Stimulated activated naive CD8-positive, alpha-beta T cell treated with anti-CD3 and anti-CD28 coated beads, Interleukin-15, Interleukin-2, amounts not matched to agents 100 ng/mL and 50 ng/mL, for 24 hours (primary cell): ENCODE measurements around the gene ARF4.
A peak's percentile ranks its signal among the peaks of the same experiment; 100 is the strongest.

Experiments
- H3K27ac Mint-ChIP-seq: one replicate; pipeline ENCODE4 v1.8.0; 2021; ENCODE audit warnings: mild to moderate bottlenecking, mixed read lengths
- H3K27me3 Mint-ChIP-seq: one replicate; pipeline ENCODE4 v1.8.0; 2021; ENCODE audit warnings: mixed read lengths
- H3K36me3 Mint-ChIP-seq: one replicate; pipeline ENCODE4 v1.8.0; 2021; ENCODE audit warnings: low read depth, mixed read lengths
- H3K4me1 Mint-ChIP-seq: one replicate; pipeline ENCODE4 v1.8.0; 2021; ENCODE audit warnings: low read depth, mixed read lengths
- H3K4me3 Mint-ChIP-seq: one replicate; pipeline ENCODE4 v1.8.0; 2021; ENCODE audit warnings: mild to moderate bottlenecking, mixed read lengths
- H3K9me3 Mint-ChIP-seq: one replicate; pipeline ENCODE4 v1.8.0; 2021; ENCODE audit warnings: mixed read lengths

Gene ARF4

DNA sequence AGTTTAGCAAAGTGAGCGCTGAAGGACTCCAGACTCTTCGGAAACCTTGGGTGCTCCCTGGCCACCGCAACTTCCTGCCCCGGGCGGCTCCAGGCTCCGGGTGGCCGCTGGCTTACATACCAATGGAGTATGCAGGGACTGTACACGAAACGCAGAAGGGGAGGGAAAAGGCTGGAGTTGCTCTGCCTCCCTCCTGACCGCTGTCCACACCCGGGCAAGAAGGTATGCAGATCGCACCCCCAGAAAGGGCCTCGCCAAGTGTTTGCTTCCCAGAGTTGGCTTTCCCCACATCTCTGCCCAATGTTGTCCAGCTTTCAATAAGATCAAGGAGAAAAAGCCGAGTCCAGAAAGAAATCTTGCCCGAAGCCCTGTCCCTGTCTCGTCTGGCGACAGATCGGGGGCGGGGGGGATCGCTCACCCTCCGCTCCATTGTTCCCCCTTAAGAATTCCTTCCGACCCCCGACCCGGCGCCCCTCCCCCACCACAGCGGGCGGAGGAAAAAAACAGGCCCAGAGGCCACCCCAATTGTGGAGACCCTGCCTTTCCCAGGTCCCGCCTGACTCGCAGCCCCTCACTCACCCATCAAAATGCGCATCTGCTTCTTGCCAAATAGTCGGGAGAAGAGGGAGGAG, 533 bp downstream of the ARF4 start:
- H3K27ac Mint-ChIP-seq: peak overlapping the region; percentile 94
- H3K27me3 Mint-ChIP-seq: no peaks in the 10 kb centered on the region
- H3K9me3 Mint-ChIP-seq: no peaks in the 10 kb centered on the region
- peaks cover 44% of the 10 kb centered on the region for H3K36me3 Mint-ChIP-seq
- H3K4me1 Mint-ChIP-seq: peaks cover 48% of the 10 kb centered on the region
- H3K4me3 Mint-ChIP-seq: peak overlapping the region; percentile 100

DNA sequence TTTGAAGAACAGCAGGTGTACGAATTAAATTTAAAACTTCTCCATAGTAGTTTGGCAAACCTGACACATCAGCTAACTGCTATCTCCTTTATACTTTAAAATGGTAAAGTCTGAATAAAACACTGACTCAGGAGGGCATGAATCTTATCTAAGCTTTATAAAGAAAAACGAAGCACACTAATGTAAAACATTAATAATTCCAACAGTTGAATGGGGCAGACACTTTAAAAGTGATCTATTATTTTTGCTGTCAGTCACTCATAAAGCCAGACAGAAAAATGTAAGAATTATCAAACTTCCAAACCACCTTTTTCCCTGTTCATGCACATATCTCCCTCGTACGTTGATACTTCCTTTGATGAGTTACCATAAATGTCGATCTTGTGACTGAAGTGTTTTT, 2.6 kb downstream of the ARF4 start:
- Mint-ChIP-seq H3K27me3 (no peaks in the 10 kb centered on the region), H3K9me3 (no peaks in the 10 kb centered on the region), H3K4me3 (peak overlapping the region; percentile 100), H3K27ac (no peak overlapping the region), H3K4me1 (peaks cover 52% of the 10 kb centered on the region), H3K36me3 (peaks cover 42% of the 10 kb centered on the region)

DNA sequence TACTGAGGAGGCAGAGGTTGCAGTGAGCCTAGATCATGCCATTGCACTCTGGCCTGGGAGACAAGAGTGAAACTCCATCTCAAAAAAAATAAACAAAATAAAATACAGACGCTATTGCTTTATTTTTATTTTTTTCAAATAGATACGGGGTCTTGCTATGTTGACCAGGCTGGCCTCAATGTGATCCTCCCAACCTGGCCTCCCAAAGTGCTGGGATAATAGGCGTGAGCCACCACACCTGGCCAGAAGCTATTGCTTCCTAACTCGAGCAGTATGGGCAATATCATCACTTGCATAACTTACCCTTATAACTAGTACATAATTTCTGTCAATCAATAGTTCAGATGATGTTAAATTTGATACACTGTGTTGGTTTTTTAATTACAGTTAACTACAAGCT, 3.0 kb downstream of the ARF4 start:
- Mint-ChIP-seq H3K4me1 (peaks cover 48% of the 10 kb centered on the region), H3K36me3 (peaks cover 42% of the 10 kb centered on the region), H3K9me3 (no peaks in the 10 kb centered on the region), H3K27ac (no peak overlapping the region), H3K27me3 (no peaks in the 10 kb centered on the region), H3K4me3 (peak overlapping the region; percentile 100)

DNA sequence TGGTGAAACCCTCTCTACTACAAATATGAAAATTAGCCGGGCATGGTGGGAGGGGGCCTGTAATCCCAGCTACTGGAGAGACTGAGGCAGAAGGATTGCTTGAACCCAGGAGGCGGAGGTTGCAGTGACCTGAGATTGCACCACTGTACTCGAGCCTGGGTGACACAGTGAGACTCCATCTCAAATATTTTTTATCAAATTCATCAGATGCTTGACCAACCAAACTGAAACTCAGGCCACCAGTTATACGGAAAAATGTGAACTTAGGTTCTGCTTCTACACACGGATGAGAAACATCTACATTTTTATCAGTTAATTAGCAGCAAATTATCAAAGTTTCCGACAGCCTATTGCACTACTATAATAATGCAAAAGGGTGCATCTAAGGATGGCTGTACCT, 4.8 kb downstream of the ARF4 start:
- H3K27ac Mint-ChIP-seq: no peak overlapping the region
- no peaks in the 10 kb centered on the region for H3K27me3 Mint-ChIP-seq
- no peak overlapping the region for H3K4me3 Mint-ChIP-seq
- peaks cover 49% of the 10 kb centered on the region for H3K4me1 Mint-ChIP-seq
- H3K9me3 Mint-ChIP-seq: no peaks in the 10 kb centered on the region
- H3K36me3 Mint-ChIP-seq: peaks cover 32% of the 10 kb centered on the region

DNA sequence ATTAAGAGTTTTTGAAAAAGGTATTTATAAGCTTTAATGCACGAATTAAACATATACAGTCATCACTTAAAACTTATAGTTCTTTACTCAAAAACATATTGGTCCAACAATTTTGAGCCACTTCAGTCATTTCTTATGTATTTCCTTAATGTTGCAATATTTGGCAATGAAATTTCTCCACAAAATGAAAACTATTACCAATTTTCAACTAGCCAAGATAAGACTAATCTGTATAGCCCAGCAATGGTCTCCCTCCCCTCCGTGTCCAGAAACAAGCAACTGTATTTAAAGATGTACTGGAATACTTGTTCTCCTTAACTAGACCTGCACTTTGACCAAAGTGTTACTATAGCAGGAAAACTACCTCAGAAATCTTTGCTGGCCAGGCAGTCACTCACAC, 9.2 kb downstream of the ARF4 start:
- H3K4me1 Mint-ChIP-seq: peaks cover 36% of the 10 kb centered on the region
- H3K36me3 Mint-ChIP-seq: peaks cover 24% of the 10 kb centered on the region
- no peak overlapping the region for H3K27ac Mint-ChIP-seq
- H3K9me3 Mint-ChIP-seq: no peaks in the 10 kb centered on the region
- no peak overlapping the region for H3K4me3 Mint-ChIP-seq
- no peaks in the 10 kb centered on the region for H3K27me3 Mint-ChIP-seq

DNA sequence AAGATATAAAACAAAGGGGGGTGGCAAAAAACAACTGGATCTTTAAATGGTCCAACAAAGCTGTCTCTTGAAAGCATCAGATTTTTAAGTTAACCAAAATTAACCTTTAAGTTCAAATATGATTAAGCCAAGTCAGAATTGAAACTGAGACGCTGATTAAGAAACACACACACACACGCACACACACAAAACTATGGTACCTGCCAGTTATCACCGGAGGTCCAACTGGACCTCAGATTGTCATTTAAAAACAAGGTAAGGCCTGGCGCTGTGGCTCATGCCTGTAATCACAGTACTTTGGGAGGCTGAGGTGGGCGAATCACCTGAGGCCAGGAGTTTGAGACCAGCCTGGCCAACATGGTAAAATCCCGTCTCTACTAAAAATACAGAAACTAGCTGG, 10.4 kb downstream of the ARF4 start:
- Mint-ChIP-seq H3K4me1 (peaks cover 28% of the 10 kb centered on the region), H3K27ac (no peak overlapping the region), H3K27me3 (no peaks in the 10 kb centered on the region), H3K36me3 (peaks cover 28% of the 10 kb centered on the region), H3K9me3 (no peaks in the 10 kb centered on the region), H3K4me3 (no peak overlapping the region)

DNA sequence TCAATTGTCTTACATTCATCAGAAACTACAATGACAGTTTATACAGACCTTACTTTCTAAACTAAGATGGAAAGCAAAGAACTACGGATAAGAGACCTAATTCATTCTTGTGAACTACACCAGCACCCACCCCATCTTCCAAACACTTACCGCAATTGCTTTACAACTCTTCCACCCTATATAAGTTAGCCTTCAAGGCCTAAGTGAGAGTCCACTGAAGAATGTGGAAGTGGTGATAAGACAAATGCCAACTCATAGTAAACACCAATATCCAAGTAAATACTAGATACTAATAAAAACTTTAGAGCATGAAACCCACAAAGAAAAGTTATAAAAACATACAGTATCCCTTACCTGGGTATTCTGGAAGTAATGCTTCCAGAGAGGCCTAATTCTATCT, 13.6 kb downstream of the ARF4 start:
- Mint-ChIP-seq H3K9me3 (no peaks in the 10 kb centered on the region), H3K4me1 (peaks cover 22% of the 10 kb centered on the region), H3K27ac (no peak overlapping the region), H3K36me3 (peaks cover 47% of the 10 kb centered on the region), H3K27me3 (no peaks in the 10 kb centered on the region), H3K4me3 (no peak overlapping the region)

DNA sequence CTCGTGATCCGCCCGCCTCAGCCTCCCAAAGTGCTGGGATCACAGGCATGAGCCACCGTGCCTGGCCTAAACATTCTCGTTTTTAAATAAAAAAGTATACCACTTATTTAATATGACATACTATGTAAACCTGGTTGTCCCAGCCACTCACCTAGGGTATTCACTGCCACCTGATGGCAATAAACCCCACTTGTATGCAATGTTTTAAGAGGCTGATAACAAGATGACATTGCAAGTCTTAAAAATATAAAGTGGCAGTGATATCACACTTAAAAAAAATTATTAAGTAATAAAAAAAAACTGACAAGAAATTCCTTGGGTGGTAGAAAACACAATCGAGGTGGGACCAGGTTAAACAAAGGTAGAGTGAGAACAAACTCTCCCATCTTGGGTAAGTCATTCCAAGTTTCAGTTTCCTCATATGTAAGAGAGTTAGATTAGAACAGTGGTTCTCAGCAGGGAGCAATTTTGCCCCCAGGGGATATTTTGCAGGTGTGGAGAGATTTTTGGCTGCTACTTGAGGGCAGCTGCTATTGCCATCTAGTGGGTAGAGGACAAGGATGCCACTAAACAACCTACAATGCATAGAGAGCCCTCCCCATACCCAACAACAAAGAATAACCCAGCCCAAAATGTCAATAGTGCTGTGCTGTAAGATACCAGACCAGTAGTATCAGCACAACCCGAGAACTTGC, 14.5 kb downstream of the ARF4 start:
- Mint-ChIP-seq H3K36me3 (peaks cover 55% of the 10 kb centered on the region), H3K4me3 (no peak overlapping the region), H3K9me3 (no peaks in the 10 kb centered on the region), H3K27ac (peak overlapping the region; percentile 49), H3K27me3 (no peaks in the 10 kb centered on the region), H3K4me1 (peaks cover 21% of the 10 kb centered on the region)

DNA sequence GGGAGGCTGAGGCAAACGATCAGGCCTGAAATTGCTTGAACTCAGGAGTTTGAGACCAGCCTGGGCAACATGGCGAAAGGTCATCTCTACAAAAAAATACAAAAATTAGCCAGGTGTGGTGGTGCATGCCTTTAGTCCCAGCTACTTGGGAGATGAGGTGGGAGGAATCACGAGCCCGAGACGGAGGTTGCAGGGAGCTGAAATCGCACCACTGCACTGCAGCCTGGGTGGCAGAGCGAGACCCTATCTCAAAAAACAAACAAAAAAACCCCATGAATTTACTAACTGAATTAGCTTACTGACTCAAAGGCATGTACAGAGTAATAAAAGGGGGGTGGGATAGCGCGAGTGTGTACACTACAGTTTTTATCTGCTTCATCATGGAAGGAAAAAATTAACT, 19.3 kb downstream of the ARF4 start:
- Mint-ChIP-seq H3K9me3 (no peaks in the 10 kb centered on the region), H3K4me3 (no peak overlapping the region), H3K36me3 (peaks cover 76% of the 10 kb centered on the region), H3K27ac (peak overlapping the region; percentile 39), H3K27me3 (no peaks in the 10 kb centered on the region), H3K4me1 (peaks cover 22% of the 10 kb centered on the region)

DNA sequence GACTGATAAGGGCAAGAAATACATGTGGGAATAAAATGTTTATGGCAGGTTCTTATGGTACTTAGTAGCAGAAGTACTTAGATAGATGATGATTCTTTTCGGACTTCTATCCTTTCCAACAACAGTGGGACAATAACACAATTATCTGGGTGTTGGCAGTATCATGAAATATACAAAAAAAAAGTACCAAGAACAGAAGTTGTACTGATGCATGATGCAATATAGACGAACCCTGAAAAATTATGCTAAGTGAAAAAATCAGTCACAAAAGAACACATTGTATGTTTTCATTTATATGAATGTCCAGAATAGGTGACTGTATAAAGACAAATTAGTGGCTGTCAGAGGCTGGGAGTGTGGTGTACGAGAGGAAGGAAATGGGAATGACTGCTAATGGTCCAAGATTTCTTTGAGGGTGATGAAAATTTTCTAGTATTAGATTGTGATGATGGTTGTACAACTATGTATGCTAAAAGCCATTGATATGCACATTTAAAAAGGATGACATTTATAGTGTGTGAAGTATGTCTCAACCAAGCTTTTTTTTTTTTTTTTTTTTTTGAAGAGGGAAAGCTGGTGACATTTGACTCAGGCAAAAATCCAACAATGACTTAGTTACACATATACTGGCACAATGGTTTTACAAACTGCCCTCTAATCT, 21.0 kb downstream of the ARF4 start:
- H3K4me3 Mint-ChIP-seq: no peak overlapping the region
- no peaks in the 10 kb centered on the region for H3K27me3 Mint-ChIP-seq
- H3K27ac Mint-ChIP-seq: peak overlapping the region; percentile 33
- H3K4me1 Mint-ChIP-seq: peaks cover 27% of the 10 kb centered on the region
- no peaks in the 10 kb centered on the region for H3K9me3 Mint-ChIP-seq
- H3K36me3 Mint-ChIP-seq: peaks cover 82% of the 10 kb centered on the region

DNA sequence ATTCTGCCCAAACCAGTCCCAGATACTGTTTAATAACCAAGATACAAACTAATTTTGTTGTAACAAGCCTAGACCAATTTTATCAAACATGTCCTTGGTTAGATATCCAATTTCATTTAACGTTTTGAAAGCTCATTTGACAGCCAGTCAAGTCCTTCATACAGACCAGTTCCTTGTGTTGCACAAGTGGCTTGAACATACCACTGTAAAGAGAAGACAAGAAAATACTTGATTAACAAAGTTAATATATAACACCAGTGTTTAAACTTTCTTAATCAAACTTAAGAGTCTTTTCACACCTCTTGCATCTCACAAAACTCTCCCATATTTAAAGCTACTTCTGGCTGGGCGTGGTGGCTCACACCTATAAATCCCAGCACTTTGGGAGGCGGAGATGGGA, 25.0 kb downstream of the ARF4 start:
- Mint-ChIP-seq H3K4me1 (peaks cover 17% of the 10 kb centered on the region), H3K27ac (no peak overlapping the region), H3K27me3 (no peaks in the 10 kb centered on the region), H3K4me3 (no peak overlapping the region), H3K9me3 (no peaks in the 10 kb centered on the region), H3K36me3 (peaks cover 73% of the 10 kb centered on the region)

DNA sequence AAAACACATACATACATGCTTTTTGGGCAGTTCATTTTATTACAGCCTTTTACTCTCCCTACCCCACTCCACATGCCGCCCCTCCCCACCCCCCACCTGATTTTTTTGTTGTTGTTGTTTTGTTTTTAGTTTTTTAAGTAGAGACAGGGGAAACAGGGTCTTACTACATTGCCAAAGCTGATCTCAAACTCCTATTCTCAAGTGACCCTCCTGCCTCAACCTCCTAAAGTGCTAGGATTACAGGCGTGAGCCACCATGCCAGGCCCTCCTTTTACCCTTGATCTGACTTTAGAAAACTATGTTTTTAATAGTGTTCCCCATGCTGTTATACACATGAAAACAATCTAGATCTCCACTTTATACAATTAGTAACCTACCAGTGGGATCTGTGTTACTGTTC, 26.3 kb downstream of the ARF4 start:
- no peaks in the 10 kb centered on the region for H3K27me3 Mint-ChIP-seq
- no peak overlapping the region for H3K4me3 Mint-ChIP-seq
- H3K4me1 Mint-ChIP-seq: peaks cover 5% of the 10 kb centered on the region
- H3K27ac Mint-ChIP-seq: peak overlapping the region; percentile 34
- peaks cover 68% of the 10 kb centered on the region for H3K36me3 Mint-ChIP-seq
- no peaks in the 10 kb centered on the region for H3K9me3 Mint-ChIP-seq

DNA sequence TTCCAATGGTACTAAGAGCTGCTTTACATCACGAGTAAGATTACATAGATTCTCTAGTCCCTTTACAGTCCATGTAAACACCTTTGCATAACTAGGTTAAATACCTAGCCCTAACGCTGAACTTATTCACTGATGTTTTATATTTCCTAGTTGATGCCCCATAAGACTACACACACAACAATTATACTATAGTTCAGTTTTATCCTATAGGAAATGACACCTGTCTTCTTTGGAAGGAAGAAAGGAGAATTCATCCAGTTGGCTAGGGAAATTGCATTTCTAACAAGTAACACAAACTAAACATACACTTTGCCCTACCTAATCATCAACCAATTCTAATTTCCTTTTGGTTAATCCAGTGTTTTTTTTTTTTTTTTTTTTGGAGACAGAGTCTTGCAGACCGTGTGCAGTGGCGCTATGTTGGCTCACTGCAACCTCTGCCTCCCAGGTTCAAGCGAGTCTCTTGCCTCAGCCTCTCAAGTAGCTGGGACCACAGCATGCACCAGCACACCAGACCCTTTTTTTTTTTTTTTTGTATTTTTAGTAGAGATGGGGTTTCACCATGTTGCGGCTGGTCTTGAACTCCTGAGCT, 27.2 kb downstream of the ARF4 start:
- H3K27me3 Mint-ChIP-seq: no peaks in the 10 kb centered on the region
- no peak overlapping the region for H3K27ac Mint-ChIP-seq
- no peaks in the 10 kb centered on the region for H3K9me3 Mint-ChIP-seq
- peaks cover 5% of the 10 kb centered on the region for H3K4me1 Mint-ChIP-seq
- no peak overlapping the region for H3K4me3 Mint-ChIP-seq
- peaks cover 61% of the 10 kb centered on the region for H3K36me3 Mint-ChIP-seq

DNA sequence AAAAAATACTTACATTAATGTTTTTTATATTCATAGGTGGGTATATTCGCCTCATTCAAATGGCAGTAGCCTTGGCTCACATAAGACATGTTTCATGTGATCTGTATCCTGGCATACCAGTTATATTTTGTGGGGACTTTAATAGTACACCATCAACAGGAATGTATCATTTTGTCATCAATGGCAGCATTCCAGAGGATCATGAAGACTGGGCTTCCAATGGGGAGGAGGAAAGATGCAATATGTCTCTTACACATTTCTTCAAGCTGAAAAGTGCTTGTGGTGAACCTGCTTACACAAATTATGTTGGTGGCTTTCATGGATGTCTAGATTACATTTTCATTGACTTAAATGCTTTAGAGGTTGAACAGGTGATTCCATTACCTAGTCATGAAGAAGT, 37.6 kb downstream of the ARF4 start:
- Mint-ChIP-seq H3K9me3 (no peaks in the 10 kb centered on the region), H3K4me1 (peaks cover 72% of the 10 kb centered on the region), H3K27me3 (no peaks in the 10 kb centered on the region), H3K27ac (no peak overlapping the region), H3K36me3 (peaks cover 55% of the 10 kb centered on the region), H3K4me3 (peak overlapping the region; percentile 97)

DNA sequence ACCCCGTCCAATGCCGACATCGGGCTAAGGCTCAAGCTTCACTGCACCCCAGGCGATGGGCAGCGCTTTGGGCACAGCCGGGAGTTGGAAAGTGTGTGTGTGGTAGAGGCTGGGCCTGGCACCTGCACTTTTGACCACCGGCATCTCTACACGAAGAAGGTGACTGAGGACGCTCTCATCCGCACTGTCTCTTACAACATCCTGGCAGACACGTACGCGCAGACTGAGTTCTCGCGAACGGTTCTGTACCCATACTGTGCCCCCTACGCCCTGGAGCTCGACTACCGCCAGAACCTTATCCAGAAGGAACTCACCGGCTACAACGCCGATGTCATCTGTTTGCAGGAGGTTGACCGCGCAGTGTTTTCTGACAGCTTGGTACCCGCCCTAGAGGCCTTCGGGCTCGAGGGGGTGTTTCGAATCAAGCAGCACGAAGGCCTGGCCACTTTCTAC, 40.0 kb downstream of the ARF4 start:
- H3K9me3 Mint-ChIP-seq: no peaks in the 10 kb centered on the region
- H3K27me3 Mint-ChIP-seq: no peaks in the 10 kb centered on the region
- peaks cover 59% of the 10 kb centered on the region for H3K4me1 Mint-ChIP-seq
- H3K4me3 Mint-ChIP-seq: peak overlapping the region; percentile 97
- peaks cover 42% of the 10 kb centered on the region for H3K36me3 Mint-ChIP-seq
- H3K27ac Mint-ChIP-seq: peak overlapping the region; percentile 98
